Panc1 (cell line): Measurements from ENCODE around the gene GUCY1A2. TPM values are rescaled to one million over a fixed set of nuclear protein-coding genes. Genes with fewer than 3 reads are reported as not detected.

Source experiments
- ATAC-seq: fragments of 200-7000 bp; cut with Tn5 transposase; 2 replicates; pipeline ENCODE4 v1.9.1; 2020; ENCODE audit warnings: mild to moderate bottlenecking, moderate library complexity
- BruUV-seq: library from RNA; stranded (reverse); fragments of 400-500 nt; replicated peaks from 2 replicates; lab custom pipeline; 2021; lab: Mats Ljungman, UMichigan
- CTCF ChIA-PET: fragments of 300-600 bp; sonication (Branson Sonifier 250); formaldehyde crosslinking; loops from one replicate; lab custom pipeline; 2022; ENCODE audit warnings: antibody characterized with exemption; lab: Charles Lee
- POLR2A ChIA-PET: fragments of 300-600 bp; sonication (Branson Sonifier 250); formaldehyde crosslinking; loops from one replicate; lab custom pipeline; 2022; ENCODE audit warnings: antibody characterized with exemption; lab: Charles Lee
- DNase-seq: peaks from one replicate; pipeline ENCODE4 v3.0.0-alpha.2; 2010; ENCODE audit warnings: low read depth, low spot score
- H3K27ac ChIP-seq: 2 replicates; pipeline ENCODE4 v1.5.1; 2011; ENCODE audit warnings: mild to moderate bottlenecking, low read length, inconsistent platforms
- H3K27me3 ChIP-seq: fragments of 200-500 bp; sonication (Bioruptor generic); 2 replicates; pipeline ENCODE4 v1.6.0; 2014; ENCODE audit warnings: low read length, inconsistent platforms; ENCODE audit not compliant: control insufficient read depth, insufficient read depth
- H3K36me3 ChIP-seq: fragments of 200-500 bp; sonication (Bioruptor generic); 2 replicates; pipeline ENCODE4 v1.5.1; 2014; ENCODE audit warnings: inconsistent platforms, mild to moderate bottlenecking, low read length, moderate library complexity; ENCODE audit not compliant: control insufficient read depth, insufficient read depth
- H3K4me1 ChIP-seq: 2 replicates; pipeline ENCODE4 v1.5.1; 2011; ENCODE audit warnings: inconsistent platforms, mild to moderate bottlenecking, low read length, moderate library complexity; ENCODE audit not compliant: control insufficient read depth, insufficient read depth
- H3K4me3 ChIP-seq, 2 experiments: 2 replicates each; pipeline ENCODE4 v1.5.1; 2011 to 2012; ENCODE audit warnings: low read depth in 2 of 2, low read length in 2 of 2, mild to moderate bottlenecking in 2 of 2, inconsistent platforms in 1 of 2, moderate library complexity in 1 of 2
- H3K9me3 ChIP-seq: fragments of 200-500 bp; sonication (Bioruptor generic); 2 replicates; pipeline ENCODE4 v1.5.1; 2014; ENCODE audit warnings: low read depth, mild to moderate bottlenecking, inconsistent platforms, low read length, moderate library complexity; ENCODE audit not compliant: control insufficient read depth, insufficient read depth
- CTCF ChIP-seq: fragments of 450-650 bp; IDR thresholded peaks from 2 replicates; pipeline ENCODE4 v1.5.1; 2017; ENCODE audit warnings: mild to moderate bottlenecking
- POLR2AphosphoS5 ChIP-seq: IDR thresholded peaks from 2 replicates; pipeline ENCODE4 v1.6.1; 2012; ENCODE audit warnings: mild to moderate bottlenecking, low read depth, low read length, moderate library complexity
- REST ChIP-seq, 2 experiments: IDR thresholded peaks; 2 replicates each; pipeline ENCODE4 v1.6.1; 2011 to 2012; ENCODE audit warnings: low read depth in 2 of 2, control low read depth in 1 of 2, low read length in 1 of 2, mild to moderate bottlenecking in 1 of 2, moderate library complexity in 1 of 2; ENCODE audit not compliant: insufficient read depth in 1 of 2
- SIN3A ChIP-seq: IDR thresholded peaks from 2 replicates; pipeline ENCODE4 v1.6.1; 2012; ENCODE audit warnings: low read depth, mild to moderate bottlenecking, low read length, moderate library complexity, borderline replicate concordance; ENCODE audit not compliant: insufficient read depth
- TCF7L2 ChIP-seq: IDR thresholded peaks from 2 replicates; pipeline ENCODE4 v1.6.1; 2011; ENCODE audit warnings: mild to moderate bottlenecking, low read depth, low read length, inconsistent platforms
- in situ Hi-C: cut with HindIII; loops from 2 replicates; pipeline ENCODE4 v1.10.0; 2016; ENCODE audit warnings: low sequenced_read_pairs, low pct_unique_long_range_greater_than_20kb
- intact Hi-C: fragments of 100-400 bp; cut with micrococcal nuclease; formaldehyde crosslinking; loops from one replicate; pipeline ENCODE4 v1.10.0; 2022; ENCODE audit not compliant: unreplicated experiment
- total RNA-seq: library from RNA; stranded (reverse); gene quantifications from one replicate; pipeline ENCODE4 v1.2.1, GENCODE V29; 2021; ENCODE audit not compliant: unreplicated experiment

Gene GUCY1A2
- total RNA-seq, 1 experiment from 2014 or later = 1.9 TPM

GRCh38 chr11:106813806-106814205 lies 204.5 kb downstream of the GUCY1A2 start:
- H3K36me3 ChIP-seq = no peaks in the 10 kb centered on the region
- POLR2A ChIA-PET = no interaction called here
- H3K27ac ChIP-seq = no peak overlapping the region
- H3K4me3 ChIP-seq = no peak overlapping the region
- intact Hi-C loops (no loop called here), in situ Hi-C loops (no loop called here)
- BruUV-seq = no TSS peak
- CTCF ChIA-PET = no interaction called here
- no peaks in the 10 kb centered on the region for H3K9me3 ChIP-seq
- no peaks in the 10 kb centered on the region for H3K27me3 ChIP-seq
- ATAC-seq (no peak), DNase-seq (no peak)
- H3K4me1 ChIP-seq = no peaks in the 10 kb centered on the region
- TF ChIP-seq CTCF (no peak), TCF7L2 (no peak), SIN3A (no peak)

GRCh38 chr11:106794058-106794457 lies 224.2 kb downstream of the GUCY1A2 start:
- no peak overlapping the region for H3K27ac ChIP-seq
- no peaks in the 10 kb centered on the region for H3K4me1 ChIP-seq
- ChIA-PET POLR2A (no interaction called here), CTCF (no interaction called here)
- no peak overlapping the region for H3K4me3 ChIP-seq
- no TSS peak for BruUV-seq
- H3K27me3 ChIP-seq = no peaks in the 10 kb centered on the region
- ATAC-seq = no peak
- no peak for TF ChIP-seq REST (IDR thresholded peaks at IDR 0.05; ENCODE audit: insufficient read depth in 1 of 2, low read depth in 2 of 2, low read length in 1 of 2)
- TF ChIP-seq CTCF = no peak
- no peak for TF ChIP-seq SIN3A
- TF ChIP-seq TCF7L2 = no peak
- no peak for TF ChIP-seq POLR2AphosphoS5
- H3K36me3 ChIP-seq = no peaks in the 10 kb centered on the region
- intact Hi-C loops = no loop called here
- H3K9me3 ChIP-seq = no peaks in the 10 kb centered on the region
- no peak for DNase-seq
- in situ Hi-C loops = no loop called here
